Measurements from ENCODE around the gene SPI1.

Gene SPI1

GRCh38 chr11:47388697-47389576 is 10.6 kb upstream of the SPI1 start:
- DNase-seq (ENCODE audit: low read depth) = no peak

DNA sequence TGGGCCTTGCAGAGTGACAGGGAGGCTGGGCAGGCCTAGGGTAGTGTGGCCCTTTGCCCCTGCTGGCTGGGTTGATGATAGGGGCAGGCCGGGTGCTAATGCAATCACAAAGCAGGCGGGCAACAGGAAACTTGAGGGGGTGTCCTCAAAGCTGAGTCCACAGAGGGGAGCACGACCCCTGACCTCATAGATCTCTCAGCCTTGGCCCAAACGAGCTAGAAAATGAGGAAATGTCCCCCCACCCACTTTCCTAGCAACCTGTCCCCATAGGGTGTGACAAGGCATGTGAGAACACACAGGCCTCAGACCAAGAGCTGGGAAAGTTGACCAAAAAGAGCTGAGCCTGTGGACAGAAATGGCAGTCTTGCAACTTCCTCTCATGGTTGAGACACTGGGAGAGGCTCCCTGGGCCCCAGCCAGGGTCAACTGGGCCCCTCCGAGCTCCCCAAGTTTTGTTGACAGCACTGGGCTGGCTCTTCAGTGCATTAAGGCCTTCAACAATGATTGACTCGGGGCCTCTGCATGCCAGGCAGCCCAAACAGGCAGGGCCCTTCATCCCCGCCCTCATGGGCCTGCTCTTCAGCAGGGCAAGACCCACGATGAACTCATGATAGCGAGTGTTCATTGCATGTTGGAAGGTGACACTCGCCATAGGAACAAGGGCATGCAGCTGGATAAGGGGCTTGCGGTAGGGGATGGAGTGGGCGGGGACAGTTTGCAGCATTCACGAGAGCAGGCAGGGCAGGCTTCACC is 9.8 kb upstream of the SPI1 start:
- DNase-seq (ENCODE audit: low read depth) = no peak

- DNase-seq (ENCODE audit: low read depth) = no peak
These were observed 6.2 kb upstream of the SPI1 start for GRCh38 chr11:47384498-47384897.

DNA sequence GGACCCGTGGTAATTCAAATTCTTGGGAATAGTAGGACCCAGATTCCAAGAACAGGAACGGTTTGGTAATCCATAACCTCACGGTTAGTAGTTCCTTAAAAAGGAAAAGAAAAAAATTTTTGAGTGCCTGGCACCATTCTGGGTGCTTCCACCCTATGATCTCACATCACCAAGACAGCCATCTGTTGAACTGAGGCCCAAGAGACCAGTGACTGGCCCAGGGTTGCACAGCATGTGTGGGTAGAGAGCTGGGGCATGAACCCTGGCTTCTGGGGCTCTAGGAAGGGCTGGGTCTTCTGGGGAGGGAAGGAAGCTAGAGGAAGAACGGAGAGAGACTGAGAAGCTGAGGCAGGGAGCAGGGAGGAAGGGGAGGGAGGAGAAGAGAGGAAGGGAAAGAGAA is 4.7 kb upstream of the SPI1 start:
- no peak for DNase-seq (ENCODE audit: low read depth)

GRCh38 chr11:47380078-47380477 is 1.7 kb upstream of the SPI1 start:
- no peak for DNase-seq (ENCODE audit: low read depth)

DNA sequence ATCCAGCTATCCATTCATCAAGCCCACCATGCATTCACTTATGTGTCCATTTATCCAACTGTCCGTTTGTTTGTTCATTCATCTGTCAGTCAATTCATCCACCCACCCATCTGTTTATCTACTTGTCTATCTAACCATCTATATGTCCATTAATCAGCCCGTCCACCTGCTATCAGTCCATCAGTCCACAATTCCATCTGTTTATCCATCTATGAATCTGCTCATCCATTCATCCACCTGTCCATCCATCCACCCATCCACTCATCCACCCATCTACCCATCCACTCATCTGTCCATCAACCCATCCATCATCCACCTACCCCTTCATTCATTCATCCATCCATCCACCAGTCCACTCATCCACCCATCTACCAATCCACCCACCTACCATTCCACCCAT is 970 bp upstream of the SPI1 start:
- DNase-seq (ENCODE audit: low read depth) = no peak

- no peak for DNase-seq (ENCODE audit: low read depth)
These were observed 456 bp upstream of the SPI1 start for GRCh38 chr11:47378836-47379170.

DNA sequence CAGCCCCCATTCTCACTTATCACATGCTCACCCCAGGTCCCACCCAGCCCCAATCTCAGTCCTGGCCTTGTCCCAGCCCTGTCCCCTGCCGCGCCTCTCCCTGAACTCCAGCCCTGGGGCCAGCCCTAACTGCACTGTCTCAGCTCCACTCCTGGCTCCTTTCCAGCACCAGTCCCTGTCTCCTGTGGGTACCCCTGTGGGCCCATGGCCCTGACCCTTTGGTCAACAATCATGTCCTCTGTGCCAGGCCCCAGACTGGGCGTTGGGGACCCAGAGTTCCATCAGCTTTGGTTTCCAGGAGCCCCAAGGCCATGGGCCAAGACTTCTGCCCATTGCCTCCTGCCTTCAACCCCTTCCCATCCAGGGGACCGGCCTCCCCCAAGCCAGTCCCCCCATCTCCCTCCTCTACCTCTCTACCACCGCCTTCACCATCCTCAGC is 757 bp downstream of the SPI1 start:
- DNase-seq (ENCODE audit: low read depth) = no peak

- DNase-seq (ENCODE audit: low read depth) = no peak
These were observed 1.6 kb downstream of the SPI1 start for GRCh38 chr11:47376525-47377371.

- no peak for DNase-seq (ENCODE audit: low read depth)
These were observed 2.2 kb downstream of the SPI1 start for GRCh38 chr11:47376107-47376524.

- DNase-seq (ENCODE audit: low read depth) = no peak
These were observed 2.7 kb downstream of the SPI1 start for GRCh38 chr11:47375546-47376085.

DNA sequence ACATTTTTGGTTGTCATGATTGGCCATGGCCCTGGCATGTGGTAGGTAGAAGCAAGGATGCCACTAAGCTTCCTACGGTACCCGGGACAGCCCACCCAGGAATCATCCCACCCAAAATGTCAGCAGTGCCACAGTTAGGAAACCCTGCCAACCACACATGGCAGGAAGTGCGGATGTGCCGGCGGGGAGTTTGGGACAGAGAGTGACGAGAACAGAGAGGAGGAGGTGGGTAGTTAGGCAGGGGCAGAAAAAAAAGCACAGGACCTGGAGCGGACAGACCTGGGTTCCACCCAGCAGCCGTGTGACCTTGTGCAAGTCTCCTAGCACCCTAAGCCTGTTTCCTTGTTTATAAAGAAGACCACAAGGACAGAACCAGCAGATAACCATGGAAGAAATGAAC is 3.3 kb downstream of the SPI1 start:
- no peak for DNase-seq (ENCODE audit: low read depth)

DNA sequence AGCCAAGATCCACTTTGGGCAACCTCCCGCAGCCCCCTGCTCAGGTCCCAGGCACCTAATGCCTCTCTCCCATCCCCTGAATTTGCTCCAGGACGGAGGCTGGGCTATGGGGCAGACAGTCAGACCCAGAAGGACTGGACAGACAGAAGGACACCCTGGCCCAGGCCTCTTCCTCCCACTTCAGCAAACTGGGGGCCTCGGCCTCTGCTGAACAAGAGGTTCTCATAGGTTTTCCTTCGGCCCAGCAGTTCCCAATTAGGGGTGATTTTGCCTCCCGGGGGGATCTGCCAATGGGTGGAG is 3.7 kb downstream of the SPI1 start:
- no peak for DNase-seq (ENCODE audit: low read depth)

- DNase-seq (ENCODE audit: low read depth) = peak; percentile 30
These were observed 4.2 kb downstream of the SPI1 start for GRCh38 chr11:47373876-47374719.

DNA sequence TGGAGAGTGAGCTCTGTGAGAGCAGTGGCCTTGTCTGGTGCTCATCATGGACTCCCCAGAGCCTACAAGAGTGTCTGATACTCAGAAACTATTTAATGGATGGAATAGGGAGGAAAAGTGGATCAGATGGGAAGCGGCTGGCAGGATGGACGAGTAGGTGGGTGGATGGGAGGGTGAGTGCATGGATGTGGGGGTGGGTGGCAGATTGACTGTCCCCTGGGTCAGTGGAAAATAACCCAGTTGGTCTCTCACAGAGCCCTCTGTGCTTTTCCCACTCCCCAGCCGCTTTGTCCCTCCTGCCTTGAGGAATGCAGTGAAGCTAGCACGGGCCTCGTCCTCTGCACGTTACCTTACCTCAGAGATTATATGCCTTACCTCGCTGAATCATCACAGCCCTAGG is 5.9 kb downstream of the SPI1 start:
- no peak for DNase-seq (ENCODE audit: low read depth)

GRCh38 chr11:47369676-47370075 is 8.7 kb downstream of the SPI1 start:
- DNase-seq (ENCODE audit: low read depth) = no peak

DNA sequence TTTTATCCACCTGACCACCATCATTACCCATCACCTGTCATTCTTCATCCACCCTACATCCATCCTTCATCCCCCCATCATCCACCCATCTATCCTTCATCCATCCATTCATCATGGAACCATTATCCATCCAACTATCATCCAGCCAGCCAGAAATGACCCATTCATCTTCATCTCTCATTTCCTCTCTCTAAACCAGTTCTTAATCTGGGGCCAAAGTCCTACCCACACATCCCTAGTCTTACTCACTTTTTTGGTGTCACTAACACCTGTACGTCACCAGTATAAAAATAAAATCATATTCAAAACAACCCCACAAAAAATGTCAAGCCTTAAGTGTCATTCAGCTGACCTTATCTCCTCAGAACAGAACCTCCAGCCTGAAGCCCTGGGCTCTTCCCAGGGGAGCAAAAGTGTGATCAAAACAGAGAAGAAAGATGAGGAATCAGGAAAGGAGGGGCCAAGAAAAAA is 12.3 kb downstream of the SPI1 start:
- DNase-seq (ENCODE audit: low read depth) = no peak

DNA sequence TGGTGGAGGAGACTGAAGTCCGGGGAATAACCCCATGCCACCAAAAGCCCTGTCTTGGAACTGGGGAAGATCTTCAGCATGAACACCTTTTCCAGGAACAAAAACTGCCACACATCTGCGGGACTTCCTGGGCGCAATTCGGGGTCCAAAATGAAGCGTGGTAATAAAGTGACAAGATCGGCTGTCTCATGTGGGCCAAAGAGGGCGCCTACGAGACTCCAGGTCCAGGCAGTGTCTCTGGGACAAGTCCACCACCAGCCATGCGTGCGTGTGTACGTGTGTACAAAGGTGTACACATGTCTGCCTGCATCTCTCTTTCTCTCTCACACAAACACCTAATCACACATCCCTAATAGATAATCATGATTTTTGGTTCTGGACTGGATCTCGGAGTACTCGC is 16.9 kb downstream of the SPI1 start:
- no peak for DNase-seq (ENCODE audit: low read depth)

DNA sequence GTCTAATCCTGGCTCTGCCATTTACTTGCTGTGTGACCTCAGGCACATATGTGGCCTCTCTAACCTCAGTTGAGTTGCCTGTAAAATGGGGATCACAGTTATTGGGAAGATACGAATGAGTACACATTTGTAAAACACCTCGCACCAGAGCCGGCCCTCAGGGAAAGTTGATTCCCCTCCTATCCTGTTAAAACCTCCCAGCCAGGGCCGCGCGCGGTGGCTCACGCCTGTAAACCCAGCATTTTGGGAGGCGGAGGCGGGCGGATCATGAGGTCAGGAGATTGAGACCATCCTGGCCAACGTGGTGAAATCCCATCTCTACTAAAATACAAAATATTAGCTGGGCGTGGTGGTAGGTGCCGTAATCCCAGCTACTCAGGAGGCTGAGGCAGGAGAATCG is 18.0 kb downstream of the SPI1 start:
- DNase-seq (ENCODE audit: low read depth) = no peak

GRCh38 chr11:47359586-47359985 is 18.8 kb downstream of the SPI1 start:
- no peak for DNase-seq (ENCODE audit: low read depth)

DNA sequence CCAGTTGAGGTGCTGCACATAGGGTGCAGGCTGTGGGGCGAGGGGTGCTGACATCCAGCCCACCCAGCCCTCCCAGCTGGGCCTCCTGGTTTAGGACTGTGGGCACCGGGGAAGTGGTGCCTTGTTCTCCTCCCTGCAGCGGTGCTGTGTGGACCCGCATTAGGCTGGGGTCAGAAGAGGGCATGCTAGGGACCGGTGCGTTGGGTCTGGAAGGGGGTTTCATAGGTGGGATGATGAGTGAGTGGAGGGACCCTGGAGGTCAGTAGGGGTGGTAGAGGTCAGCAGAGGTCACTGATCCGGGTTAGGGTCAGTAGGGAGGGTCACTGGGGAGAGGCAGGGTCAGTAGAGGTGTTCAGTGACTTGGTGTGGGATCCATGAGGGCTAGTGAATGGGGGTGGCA is 19.2 kb downstream of the SPI1 start:
- DNase-seq (ENCODE audit: low read depth) = no peak

GRCh38 chr11:47358731-47359051 is 19.7 kb downstream of the SPI1 start:
- DNase-seq (ENCODE audit: low read depth) = no peak
